HEK293 (cell line): Measurements from ENCODE around the gene PTPRG.
"Not testable (repeated sequence)": the region's sequence is repeated elsewhere in the genome, so short reads cannot be mapped to it uniquely, and the experiment has no call there.

Experiments used
- CTCF ChIA-PET: fragments of 350-600 bp; formaldehyde crosslinking; extraction: SDS; loops from one replicate; lab custom pipeline; 2021; ENCODE audit warnings: antibody characterized with exemption; lab: Yijun Ruan, JAX
- POLR2A ChIA-PET: fragments of 300-600 bp; formaldehyde crosslinking; extraction: SDS; loops from one replicate; lab custom pipeline; 2020; ENCODE audit warnings: antibody characterized with exemption, inconsistent platforms; lab: Yijun Ruan, JAX
- H3K27ac ChIP-seq: fragments of 200-500 bp; sonication (Bioruptor generic); 2 replicates; pipeline ENCODE4 v1.5.1; 2014; ENCODE audit warnings: low read depth, low read length, control low read depth, inconsistent platforms; ENCODE audit errors: extremely low read depth
- H3K36me3 ChIP-seq, 2 experiments: fragments of 200-500 bp in 1 of 2; sonication (Bioruptor generic) in 1 of 2; 1 replicate in 1 of 2; 2 replicates in 1 of 2; pipeline ENCODE4 v1.5.1; 2014 to 2017; ENCODE audit warnings: inconsistent platforms in 2 of 2, low read length in 2 of 2; ENCODE audit not compliant: control insufficient read depth in 2 of 2, insufficient read depth in 1 of 2
- H3K4me1 ChIP-seq: fragments of 200-500 bp; sonication (Bioruptor generic); 2 replicates; pipeline ENCODE4 v1.5.1; 2014; ENCODE audit warnings: mild to moderate bottlenecking, low read length, inconsistent platforms; ENCODE audit not compliant: control insufficient read depth, insufficient read depth
- H3K4me3 ChIP-seq: 2 replicates; pipeline ENCODE4 v1.5.1; 2011; ENCODE audit warnings: low read depth, mild to moderate bottlenecking, control low read depth, low read length, moderate library complexity
- H3K9me3 ChIP-seq: fragments of 200-500 bp; sonication (Bioruptor generic); 2 replicates; pipeline ENCODE4 v1.5.1; 2014; ENCODE audit warnings: low read depth, low read length, inconsistent platforms; ENCODE audit not compliant: control insufficient read depth, insufficient read depth
- FEZF1 ChIP-seq: fragments of 450-650 bp; formaldehyde crosslinking; IDR thresholded peaks from 2 replicates; pipeline ENCODE4 v1.5.1; 2016; ENCODE audit warnings: missing biosample characterization, missing genetic modification characterization
- KLF1 ChIP-seq: fragments of 450-650 bp; formaldehyde crosslinking; IDR thresholded peaks from 2 replicates; pipeline ENCODE4 v1.5.1; 2016; ENCODE audit warnings: missing biosample characterization, missing genetic modification characterization
- KLF9 ChIP-seq: fragments of 450-650 bp; formaldehyde crosslinking; IDR thresholded peaks from 2 replicates; pipeline ENCODE4 v1.5.1; 2016; ENCODE audit warnings: missing biosample characterization, missing genetic modification characterization, low read depth
- MZF1 ChIP-seq: fragments of 450-650 bp; formaldehyde crosslinking; IDR thresholded peaks from 2 replicates; pipeline ENCODE4 v1.5.1; 2017; ENCODE audit warnings: missing biosample characterization, missing genetic modification characterization, borderline replicate concordance
- OVOL3 ChIP-seq: fragments of 450-650 bp; formaldehyde crosslinking; IDR thresholded peaks from 2 replicates; pipeline ENCODE4 v1.5.1; 2016; ENCODE audit warnings: missing biosample characterization, missing genetic modification characterization
- RBAK ChIP-seq: fragments of 450-650 bp; formaldehyde crosslinking; IDR thresholded peaks from 2 replicates; pipeline ENCODE4 v1.5.1; 2016; ENCODE audit warnings: missing biosample characterization, missing genetic modification characterization
- ZBTB20 ChIP-seq: fragments of 450-650 bp; formaldehyde crosslinking; IDR thresholded peaks from 2 replicates; pipeline ENCODE4 v1.5.1; 2016; ENCODE audit warnings: missing biosample characterization, missing genetic modification characterization
- ZNF10 ChIP-seq: fragments of 450-650 bp; formaldehyde crosslinking; IDR thresholded peaks from 2 replicates; pipeline ENCODE4 v1.5.1; 2017; ENCODE audit warnings: missing biosample characterization, missing genetic modification characterization
- ZNF146 ChIP-seq: fragments of 450-650 bp; formaldehyde crosslinking; IDR thresholded peaks from 2 replicates; pipeline ENCODE4 v1.5.1; 2016; ENCODE audit warnings: missing biosample characterization, missing genetic modification characterization
- ZNF394 ChIP-seq: fragments of 450-650 bp; formaldehyde crosslinking; IDR thresholded peaks from 2 replicates; pipeline ENCODE4 v1.5.1; 2016; ENCODE audit warnings: missing biosample characterization, missing genetic modification characterization, mild to moderate bottlenecking, moderate library complexity, borderline replicate concordance
- ZNF416 ChIP-seq: fragments of 450-650 bp; formaldehyde crosslinking; IDR thresholded peaks from 2 replicates; pipeline ENCODE4 v1.5.1; 2016; ENCODE audit warnings: missing biosample characterization, missing genetic modification characterization
- ZNF580 ChIP-seq: fragments of 450-650 bp; formaldehyde crosslinking; IDR thresholded peaks from 2 replicates; pipeline ENCODE4 v1.5.1; 2016; ENCODE audit warnings: missing biosample characterization, missing genetic modification characterization
- ZNF664 ChIP-seq: fragments of 450-650 bp; formaldehyde crosslinking; IDR thresholded peaks from 2 replicates; pipeline ENCODE4 v1.5.1; 2016; ENCODE audit warnings: missing biosample characterization, missing genetic modification characterization
- TF ChIP-seq, protein P1 (sequence below): fragments of 450-650 bp; formaldehyde crosslinking; IDR thresholded peaks from 2 replicates; pipeline ENCODE4 v1.5.1; 2016; ENCODE audit warnings: missing biosample characterization, missing genetic modification characterization
- TF ChIP-seq, protein P2 (sequence below): fragments of 450-650 bp; formaldehyde crosslinking; IDR thresholded peaks from 2 replicates; pipeline ENCODE4 v1.5.1; 2016; ENCODE audit warnings: missing biosample characterization, missing genetic modification characterization
- TF ChIP-seq, protein P3 (sequence below): fragments of 450-650 bp; formaldehyde crosslinking; IDR thresholded peaks from 2 replicates; pipeline ENCODE4 v1.5.1; 2017; ENCODE audit warnings: missing biosample characterization, missing genetic modification characterization
- TF ChIP-seq, protein P4 (sequence below): fragments of 450-650 bp; formaldehyde crosslinking; IDR thresholded peaks from 2 replicates; pipeline ENCODE4 v1.5.1; 2017; ENCODE audit warnings: missing biosample characterization, missing genetic modification characterization

PTPRG gene

DNA sequence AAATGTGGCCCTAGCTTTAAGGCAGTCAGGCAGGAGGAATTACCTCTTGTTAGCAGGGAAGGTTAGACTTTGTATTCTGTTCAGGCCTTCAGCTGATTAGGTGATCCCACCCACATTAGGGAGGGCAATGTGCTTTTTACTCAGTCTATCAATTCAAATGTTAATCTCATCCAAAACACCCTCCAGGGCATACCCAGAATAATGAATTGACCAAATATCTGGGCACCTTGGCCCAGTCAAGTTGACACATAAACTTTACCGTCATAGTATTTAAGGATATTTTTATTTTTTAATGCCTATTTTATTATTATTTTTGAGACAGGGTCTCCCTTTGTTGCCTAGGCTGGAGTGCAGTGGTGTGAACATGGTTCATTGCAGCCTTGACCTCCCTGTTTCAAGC is 146.1 kb downstream of the PTPRG start:
- Histone ChIP-seq H3K4me3 (no peak overlapping the region), H3K27ac (no peak overlapping the region), H3K4me1 (no peaks in the 10 kb centered on the region), H3K36me3 (no peaks in the 10 kb centered on the region), H3K9me3 (no peaks in the 10 kb centered on the region)
- CTCF ChIA-PET: no interaction called here
- POLR2A ChIA-PET: no interaction called here
- no peak for TF ChIP-seq OVOL3 (tag by site-specific recombination)
- peak; percentile 64; the same call in 1 of the 2 replicates for TF ChIP-seq ZNF10
- peak; percentile 80; the same call in 1 of the 2 replicates for TF ChIP-seq ZNF416 (tag by site-specific recombination)

DNA sequence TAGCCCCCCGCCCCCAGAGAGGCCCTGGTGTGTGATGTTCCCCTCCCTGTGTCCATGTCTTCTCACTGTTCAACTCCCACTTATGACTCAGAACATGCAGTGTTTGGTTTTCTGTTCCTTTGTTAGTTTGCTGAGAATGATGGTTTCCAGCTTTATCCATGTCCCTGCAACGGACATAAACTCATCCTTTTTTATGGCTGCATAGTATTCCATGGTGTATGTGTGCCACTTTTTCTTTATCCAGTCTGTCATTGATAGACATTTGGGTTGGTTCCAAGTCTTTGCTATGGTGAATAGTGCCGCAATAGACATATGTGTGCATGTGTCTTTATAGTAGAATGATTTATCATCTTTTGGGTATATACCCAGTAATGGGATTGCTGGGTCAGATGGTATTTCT is 149.5 kb downstream of the PTPRG start:
- H3K9me3 ChIP-seq, H3K4me3 ChIP-seq, H3K4me1 ChIP-seq, H3K36me3 ChIP-seq, POLR2A ChIA-PET, H3K27ac ChIP-seq: not testable (repeated sequence)
- CTCF ChIA-PET: interaction anchor here (0.7 kb wide), 1 partner anchor 25 kb away, joined by 3 read pairs; no protein-coding TSS in a partner anchor
- peak; percentile 64; the same call in 1 of the 2 replicates for TF ChIP-seq ZNF580 (tag by site-specific recombination)
- TF ChIP-seq, protein P1, sequence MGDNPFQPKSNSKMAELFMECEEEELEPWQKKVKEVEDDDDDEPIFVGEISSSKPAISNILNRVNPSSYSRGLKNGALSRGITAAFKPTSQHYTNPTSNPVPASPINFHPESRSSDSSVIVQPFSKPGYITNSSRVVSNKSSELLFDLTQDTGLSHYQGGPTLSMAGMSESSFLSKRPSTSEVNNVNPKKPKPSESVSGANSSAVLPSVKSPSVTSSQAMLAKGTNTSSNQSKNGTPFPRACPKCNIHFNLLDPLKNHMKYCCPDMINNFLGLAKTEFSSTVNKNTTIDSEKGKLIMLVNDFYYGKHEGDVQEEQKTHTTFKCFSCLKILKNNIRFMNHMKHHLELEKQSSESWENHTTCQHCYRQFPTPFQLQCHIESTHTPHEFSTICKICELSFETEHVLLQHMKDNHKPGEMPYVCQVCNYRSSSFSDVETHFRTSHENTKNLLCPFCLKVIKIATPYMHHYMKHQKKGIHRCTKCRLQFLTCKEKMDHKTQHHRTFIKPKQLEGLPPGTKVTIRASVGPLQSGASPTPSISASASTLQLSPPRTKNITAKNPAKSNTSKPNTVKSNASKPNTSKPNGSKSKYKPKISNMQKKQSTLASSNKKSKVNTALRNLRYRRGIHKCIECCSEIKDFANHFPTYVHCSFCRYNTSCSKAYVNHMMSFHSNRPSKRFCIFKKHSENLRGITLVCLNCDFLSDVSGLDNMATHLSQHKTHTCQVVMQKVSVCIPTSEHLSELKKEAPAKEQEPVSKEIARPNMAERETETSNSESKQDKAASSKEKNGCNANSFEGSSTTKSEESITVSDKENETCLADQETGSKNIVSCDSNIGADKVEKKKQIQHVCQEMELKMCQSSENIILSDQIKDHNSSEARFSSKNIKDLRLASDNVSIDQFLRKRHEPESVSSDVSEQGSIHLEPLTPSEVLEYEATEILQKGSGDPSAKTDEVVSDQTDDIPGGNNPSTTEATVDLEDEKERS: 0 out of 2 replicates have a peak, but pooled peaks have one; percentile 37
- peak; percentile 97 for TF ChIP-seq ZNF146 (tag by site-specific recombination)

- POLR2A ChIA-PET: no interaction called here
- H3K9me3 ChIP-seq: no peaks in the 10 kb centered on the region
- H3K4me3 ChIP-seq: no peak overlapping the region
- CTCF ChIA-PET: no interaction called here
- H3K4me1 ChIP-seq: no peaks in the 10 kb centered on the region; the same call in 1 of the 2 replicates
- H3K27ac ChIP-seq: no peak overlapping the region
- TF ChIP-seq ZNF580 (tag by site-specific recombination): 0 out of 2 replicates have a peak, but pooled peaks have one; percentile 32
- TF ChIP-seq ZNF394 (tag by site-specific recombination): no peak
- TF ChIP-seq, protein P2, sequence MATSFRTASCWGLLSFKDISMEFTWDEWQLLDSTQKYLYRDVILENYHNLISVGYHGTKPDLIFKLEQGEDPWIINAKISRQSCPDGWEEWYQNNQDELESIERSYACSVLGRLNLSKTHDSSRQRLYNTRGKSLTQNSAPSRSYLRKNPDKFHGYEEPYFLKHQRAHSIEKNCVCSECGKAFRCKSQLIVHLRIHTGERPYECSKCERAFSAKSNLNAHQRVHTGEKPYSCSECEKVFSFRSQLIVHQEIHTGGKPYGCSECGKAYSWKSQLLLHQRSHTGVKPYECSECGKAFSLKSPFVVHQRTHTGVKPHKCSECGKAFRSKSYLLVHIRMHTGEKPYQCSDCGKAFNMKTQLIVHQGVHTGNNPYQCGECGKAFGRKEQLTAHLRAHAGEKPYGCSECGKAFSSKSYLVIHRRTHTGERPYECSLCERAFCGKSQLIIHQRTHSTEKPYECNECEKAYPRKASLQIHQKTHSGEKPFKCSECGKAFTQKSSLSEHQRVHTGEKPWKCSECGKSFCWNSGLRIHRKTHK: no peak
- H3K36me3 ChIP-seq: no peaks in the 10 kb centered on the region
Measured at GRCh38 chr3:61714225-61714624, 152.9 kb downstream of the PTPRG start.

DNA sequence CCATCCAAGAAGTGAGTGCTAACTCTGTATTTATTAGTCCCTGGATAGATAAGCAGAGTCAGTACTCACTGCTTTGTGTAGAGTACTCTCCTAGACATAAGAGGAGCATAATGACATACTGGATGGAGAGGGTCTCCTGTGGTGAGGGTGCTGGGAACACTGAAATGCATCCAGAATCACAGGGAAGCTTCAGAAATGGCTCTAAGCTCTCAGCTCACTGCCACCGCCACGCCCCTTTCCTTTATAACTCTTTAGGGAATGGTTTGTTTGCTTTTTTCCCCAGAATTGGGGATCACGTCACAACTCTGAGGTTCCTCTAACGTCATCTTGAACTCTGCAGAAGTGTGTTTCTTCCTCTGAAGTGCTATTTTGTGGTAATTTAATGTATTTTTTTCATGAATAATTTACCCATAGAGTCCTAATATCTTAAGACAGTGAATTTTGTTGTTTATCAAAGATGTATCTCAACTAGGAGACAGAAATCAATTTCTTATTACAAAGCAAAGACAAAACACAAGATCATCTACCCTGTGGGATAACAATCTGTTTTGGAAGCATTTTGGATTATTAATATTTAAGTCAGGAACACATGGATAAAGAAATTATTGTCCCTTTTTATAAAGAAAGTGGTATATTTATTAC is 154.6 kb downstream of the PTPRG start:
- peaks cover 2% of the 10 kb centered on the region; the same call in 1 of the 2 replicates for H3K4me1 ChIP-seq
- no peak overlapping the region for H3K27ac ChIP-seq
- POLR2A ChIA-PET: no interaction called here
- no peak overlapping the region for H3K4me3 ChIP-seq
- CTCF ChIA-PET: interaction anchor here (0.5 to 0.7 kb wide), 2 partner anchors 406 to 1694 kb away, joined by 3 to 4 read pairs; no protein-coding TSS in a partner anchor
- H3K9me3 ChIP-seq: no peaks in the 10 kb centered on the region
- no peaks in the 10 kb centered on the region for H3K36me3 ChIP-seq
- no peak for TF ChIP-seq RBAK
- TF ChIP-seq, protein P3, sequence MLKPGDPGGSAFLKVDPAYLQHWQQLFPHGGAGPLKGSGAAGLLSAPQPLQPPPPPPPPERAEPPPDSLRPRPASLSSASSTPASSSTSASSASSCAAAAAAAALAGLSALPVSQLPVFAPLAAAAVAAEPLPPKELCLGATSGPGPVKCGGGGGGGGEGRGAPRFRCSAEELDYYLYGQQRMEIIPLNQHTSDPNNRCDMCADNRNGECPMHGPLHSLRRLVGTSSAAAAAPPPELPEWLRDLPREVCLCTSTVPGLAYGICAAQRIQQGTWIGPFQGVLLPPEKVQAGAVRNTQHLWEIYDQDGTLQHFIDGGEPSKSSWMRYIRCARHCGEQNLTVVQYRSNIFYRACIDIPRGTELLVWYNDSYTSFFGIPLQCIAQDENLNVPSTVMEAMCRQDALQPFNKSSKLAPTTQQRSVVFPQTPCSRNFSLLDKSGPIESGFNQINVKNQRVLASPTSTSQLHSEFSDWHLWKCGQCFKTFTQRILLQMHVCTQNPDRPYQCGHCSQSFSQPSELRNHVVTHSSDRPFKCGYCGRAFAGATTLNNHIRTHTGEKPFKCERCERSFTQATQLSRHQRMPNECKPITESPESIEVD (tag by site-specific recombination): peak; percentile 71
- TF ChIP-seq KLF9 (tag by site-specific recombination): peak; percentile 69
- TF ChIP-seq KLF1: 0 out of 2 replicates have a peak, but pooled peaks have one; percentile 28
- TF ChIP-seq, protein P4, sequence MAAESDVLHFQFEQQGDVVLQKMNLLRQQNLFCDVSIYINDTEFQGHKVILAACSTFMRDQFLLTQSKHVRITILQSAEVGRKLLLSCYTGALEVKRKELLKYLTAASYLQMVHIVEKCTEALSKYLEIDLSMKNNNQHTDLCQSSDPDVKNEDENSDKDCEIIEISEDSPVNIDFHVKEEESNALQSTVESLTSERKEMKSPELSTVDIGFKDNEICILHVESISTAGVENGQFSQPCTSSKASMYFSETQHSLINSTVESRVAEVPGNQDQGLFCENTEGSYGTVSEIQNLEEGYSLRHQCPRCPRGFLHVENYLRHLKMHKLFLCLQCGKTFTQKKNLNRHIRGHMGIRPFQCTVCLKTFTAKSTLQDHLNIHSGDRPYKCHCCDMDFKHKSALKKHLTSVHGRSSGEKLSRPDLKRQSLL: peak; percentile 70; the same call in 1 of the 2 replicates
- peak; percentile 30; the same call in 1 of the 2 replicates for TF ChIP-seq FEZF1 (tag by site-specific recombination)
- peak; percentile 98 for TF ChIP-seq MZF1
- TF ChIP-seq ZNF664 (tag by site-specific recombination): peak; percentile 95
- TF ChIP-seq ZBTB20 (tag by site-specific recombination): peak; percentile 62
